ENCODE data around the gene FAM149A.

GRCh38 chr4:186190581-186191199 lies 86.2 kb downstream of the FAM149A start:
- TF ChIP-seq CTCF (conservative IDR thresholded peaks at IDR 0.05 in 1 of 2, IDR thresholded peaks at IDR 0.05 in 1 of 2; ENCODE audit: low read depth in 1 of 2, low read length in 2 of 2) (no peak), EZH2 (IDR thresholded peaks at IDR 0.05; ENCODE audit: low read length, missing control alignments) (no peak)
